A673 (cell line): Measurements from ENCODE around the gene CCSER1. TPM values are rescaled to one million over a fixed set of nuclear protein-coding genes. Genes with fewer than 3 reads are reported as not detected.

ENCODE experiments used
- BruUV-seq: library from RNA; stranded (reverse); fragments of 400-500 nt; replicated peaks from 2 replicates; lab custom pipeline; 2021; lab: Mats Ljungman, UMichigan
- CTCF ChIA-PET: fragments of 300-600 bp; sonication (Branson Sonifier 250); formaldehyde crosslinking; loops from one replicate; lab custom pipeline; 2022; ENCODE audit warnings: antibody characterized with exemption; lab: Charles Lee
- POLR2A ChIA-PET: fragments of 300-600 bp; sonication (Branson Sonifier 250); formaldehyde crosslinking; loops from one replicate; lab custom pipeline; 2022; ENCODE audit warnings: antibody characterized with exemption; ENCODE audit not compliant: low non-redundant PET; lab: Charles Lee
- DNase-seq: peaks from one replicate; pipeline ENCODE4 v3.0.0-alpha.2; 2015; ENCODE audit warnings: low spot score
- H3K27ac ChIP-seq: fragments of 200-600 bp; sonication (generic); 2 replicates; pipeline ENCODE4 v1.5.1; 2016; ENCODE audit warnings: mixed run types, low read depth, mild to moderate bottlenecking, mixed read lengths, antibody characterized with exemption, low read length; ENCODE audit not compliant: poor library complexity, severe bottlenecking
- H3K27me3 ChIP-seq: fragments of 200-600 bp; sonication (generic); replicated peaks from 2 replicates; pipeline ENCODE4 v1.6.1; 2017; ENCODE audit warnings: mixed run types, low read depth, mild to moderate bottlenecking, mixed read lengths, antibody characterized with exemption, low read length; ENCODE audit not compliant: insufficient read depth, poor library complexity
- H3K36me3 ChIP-seq: fragments of 200-600 bp; sonication (generic); 2 replicates; pipeline ENCODE4 v1.6.1; 2016; ENCODE audit warnings: mixed run types, mild to moderate bottlenecking, mixed read lengths, antibody characterized with exemption, low read length; ENCODE audit not compliant: insufficient read depth, poor library complexity, severe bottlenecking
- H3K4me1 ChIP-seq: fragments of 200-600 bp; sonication (generic); 2 replicates; pipeline ENCODE4 v1.6.1; 2017; ENCODE audit warnings: mixed run types, mild to moderate bottlenecking, mixed read lengths, antibody characterized with exemption, low read length; ENCODE audit not compliant: insufficient read depth, poor library complexity, severe bottlenecking
- H3K4me3 ChIP-seq: fragments of 200-600 bp; sonication (generic); 2 replicates; pipeline ENCODE4 v1.5.1; 2016; ENCODE audit warnings: low read depth, mixed run types, mild to moderate bottlenecking, mixed read lengths, low read length; ENCODE audit not compliant: poor library complexity, severe bottlenecking
- H3K9me3 ChIP-seq: fragments of 200-600 bp; sonication (generic); 2 replicates; pipeline ENCODE4 v1.6.1; 2016; ENCODE audit warnings: mixed run types, low read depth, mild to moderate bottlenecking, mixed read lengths, antibody characterized with exemption, low read length; ENCODE audit not compliant: poor library complexity, severe bottlenecking
- CTCF ChIP-seq: fragments of 300-800, 200-600 bp; sonication (generic); conservative IDR thresholded peaks from 2 replicates; pipeline ENCODE4 v1.5.1; 2017; ENCODE audit warnings: low read depth, mild to moderate bottlenecking, antibody characterized with exemption, low read length, moderate library complexity, mixed read lengths
- EZH2 ChIP-seq: fragments of 200-600 bp; sonication (generic); IDR thresholded peaks from 2 replicates; pipeline ENCODE4 v1.6.1; 2017; ENCODE audit warnings: borderline replicate concordance, low read depth, mild to moderate bottlenecking, mixed read lengths, antibody characterized with exemption, low read length; ENCODE audit not compliant: poor library complexity, severe bottlenecking
- intact Hi-C: fragments of 100-400 bp; cut with micrococcal nuclease; formaldehyde crosslinking; loops from one replicate; pipeline ENCODE4 v1.10.0; 2022; ENCODE audit not compliant: unreplicated experiment
- total RNA-seq: library from RNA; stranded (reverse); gene quantifications from 2 replicates; pipeline ENCODE4 v1.2.3, GENCODE V29; 2021

Gene CCSER1
- total RNA-seq, 1 experiment from 2014 or later, result not detected

GRCh38 chr4:90495211-90495610 is 368.0 kb downstream of the CCSER1 start:
- DNase-seq, result no peak
- H3K36me3 ChIP-seq, result no peaks in the 10 kb centered on the region
- H3K9me3 ChIP-seq, result no peaks in the 10 kb centered on the region
- H3K27me3 ChIP-seq, result no peaks in the 10 kb centered on the region
- ChIA-PET POLR2A (no interaction called here), CTCF (no interaction called here)
- TF ChIP-seq CTCF (no peak), EZH2 (no peak)
- intact Hi-C loops, result no loop called here
- no peaks in the 10 kb centered on the region for H3K4me1 ChIP-seq
- H3K27ac ChIP-seq, result no peak overlapping the region
- H3K4me3 ChIP-seq, result no peak overlapping the region
- BruUV-seq, result no TSS peak

- no peak for DNase-seq
- POLR2A ChIA-PET, result no interaction called here
- intact Hi-C loops, result no loop called here
- H3K27me3 ChIP-seq, result no peaks in the 10 kb centered on the region
- no peaks in the 10 kb centered on the region for H3K9me3 ChIP-seq
- H3K36me3 ChIP-seq, result no peaks in the 10 kb centered on the region
- TF ChIP-seq EZH2 (no peak), CTCF (no peak)
- no peak overlapping the region for H3K4me3 ChIP-seq
- no peak overlapping the region for H3K27ac ChIP-seq
- no peaks in the 10 kb centered on the region for H3K4me1 ChIP-seq
- CTCF ChIA-PET, result no interaction called here
- BruUV-seq, result no TSS peak
Measured at GRCh38 chr4:90495936-90496335, 368.7 kb downstream of the CCSER1 start.

GRCh38 chr4:90498175-90498574 is 371.0 kb downstream of the CCSER1 start:
- ChIA-PET CTCF (no interaction called here), POLR2A (no interaction called here)
- no peak for DNase-seq
- intact Hi-C loops, result no loop called here
- no TSS peak for BruUV-seq
- TF ChIP-seq EZH2 (no peak), CTCF (no peak)
- no peaks in the 10 kb centered on the region for H3K36me3 ChIP-seq
- no peaks in the 10 kb centered on the region for H3K27me3 ChIP-seq
- no peak overlapping the region for H3K4me3 ChIP-seq
- H3K4me1 ChIP-seq, result no peaks in the 10 kb centered on the region
- no peaks in the 10 kb centered on the region for H3K9me3 ChIP-seq
- no peak overlapping the region for H3K27ac ChIP-seq
